K562 (cell line): ENCODE measurements around the gene PATL1.

Experiments
- CHD1 ChIP-seq: fragments of 200-600 bp; sonication (generic); IDR thresholded peaks from one replicate; pipeline ENCODE4 v1.6.1; 2012; ENCODE audit warnings: mild to moderate bottlenecking, moderate library complexity, low read length, inconsistent platforms
- CHD7 ChIP-seq: fragments of 200-600 bp; sonication (generic); IDR thresholded peaks from one replicate; pipeline ENCODE4 v1.6.1; 2012; ENCODE audit warnings: mild to moderate bottlenecking, low read depth, low read length, inconsistent platforms
- FOXJ2 ChIP-seq: fragments of 200-800 bp; sonication (Bioruptor generic); IDR thresholded peaks from 2 replicates; pipeline ENCODE4 v1.6.1; 2016; ENCODE audit warnings: missing genetic modification characterization, missing compliant biosample characterization
- HDAC6 ChIP-seq: IDR thresholded peaks from 2 replicates; pipeline ENCODE4 v1.6.1; 2012; ENCODE audit warnings: low read depth, mild to moderate bottlenecking, control low read depth, inconsistent platforms, low read length, moderate library complexity
- JUN ChIP-seq, 2 experiments: sonication (generic) in 1 of 2; formaldehyde crosslinking in 1 of 2; IDR thresholded peaks; 2 replicates each; pipeline versions ENCODE4 v1.6.1 to v1.8.0; 2012 to 2022; ENCODE audit warnings: borderline replicate concordance in 2 of 2, mild to moderate bottlenecking in 2 of 2, improper control_type of control experiment in 1 of 2, low read depth in 1 of 2, low read length in 1 of 2, missing genetic modification reagents in 1 of 2
- STAG1 ChIP-seq: sonication (generic); formaldehyde crosslinking; IDR thresholded peaks from 2 replicates; pipeline ENCODE4 v1.5.0; 2020; ENCODE audit warnings: missing genetic modification reagents, borderline replicate concordance
- ZBTB33 ChIP-seq: sonication (generic); formaldehyde crosslinking; IDR thresholded peaks from 2 replicates; pipeline ENCODE4 v1.8.1; 2023; ENCODE audit warnings: mild to moderate bottlenecking, missing genetic modification reagents

GRCh38 chr11:59668950-59669610 lies at the start of gene PATL1:
- no peak for TF ChIP-seq FOXJ2 (tag)
- TF ChIP-seq CHD7 = no peak
- no peak for TF ChIP-seq JUN (IDR thresholded peaks at IDR 0.05; ENCODE audit: borderline replicate concordance, low read depth, low read length)
- no peak for TF ChIP-seq JUN (CRISPR knock-in tag; IDR thresholded peaks at IDR 0.05; ENCODE audit: borderline replicate concordance)
- peak; percentile 36; the same call in 1 of the 2 replicates for TF ChIP-seq ZBTB33 (CRISPR knock-in tag)
- no peak for TF ChIP-seq CHD1
- no peak for TF ChIP-seq HDAC6
- TF ChIP-seq STAG1 = no peak
